T-cell (primary cell): Measurements from ENCODE around the gene CFI. TPM values are rescaled to one million over a fixed set of nuclear protein-coding genes. Genes with fewer than 3 reads are reported as not detected.

Experiments used
- ATAC-seq, 4 experiments: fragments of 200-7000 bp in 3 of 4; fragments of 150-1000 bp in 1 of 4; cut with Tn5 transposase; replicated peaks in 1 of 4; 1 replicate in 3 of 4; 2 replicates in 1 of 4; pipeline ENCODE4 v1.10.0; 2021; ENCODE audit warnings: moderate library complexity in 3 of 4, mild to moderate bottlenecking in 2 of 4, moderate number of reproducible peaks in 1 of 4
- CTCF ChIA-PET, 2 donors: fragments of 300-600 bp; sonication (Branson Sonifier 250); formaldehyde crosslinking; loops; one replicate each; lab custom pipeline; 2022; ENCODE audit warnings: antibody characterized with exemption in 2 of 2; lab: Charles Lee
- POLR2A ChIA-PET, 2 donors: fragments of 300-600 bp; sonication (Branson Sonifier 250); formaldehyde crosslinking; loops; one replicate each; lab custom pipeline; 2022; ENCODE audit warnings: antibody characterized with exemption in 2 of 2; lab: Charles Lee
- DNase-seq, 35 experiments: peaks; one replicate each; pipeline versions ENCODE4 v3.0.0 to v3.0.0-alpha.2; 2013 to 2023
- H3K27ac ChIP-seq: one replicate; pipeline ENCODE4 v1.5.1; 2013; ENCODE audit warnings: low read length
- H3K27me3 ChIP-seq, 2 experiments: replicated peaks in 1 of 2; 1 replicate in 1 of 2; 2 replicates in 1 of 2; pipeline versions ENCODE4 v1.6.1 to v1.7.0; 2013; ENCODE audit warnings: low read length in 1 of 2, mixed read lengths in 1 of 2; ENCODE audit not compliant: control insufficient read depth in 2 of 2, insufficient read depth in 2 of 2; ENCODE audit errors: extremely low read depth in 1 of 2
- H3K36me3 ChIP-seq, 2 donors: 1 replicate in 1 of 2; 2 replicates in 1 of 2; pipeline versions ENCODE4 v1.6.1 to v1.7.0; 2013; ENCODE audit warnings: low read length in 1 of 2; ENCODE audit not compliant: control insufficient read depth in 2 of 2, insufficient read depth in 1 of 2; ENCODE audit errors: extremely low read depth in 1 of 2
- H3K4me1 ChIP-seq, 2 experiments: 1 replicate in 1 of 2; 2 replicates in 1 of 2; pipeline versions ENCODE4 v1.6.1 to v1.7.0; 2013; ENCODE audit warnings: low read length in 2 of 2, mixed read lengths in 1 of 2; ENCODE audit not compliant: insufficient read depth in 2 of 2, control insufficient read depth in 1 of 2; ENCODE audit errors: extremely low read depth in 1 of 2
- H3K4me3 ChIP-seq, 2 donors: 1 replicate in 1 of 2; 2 replicates in 1 of 2; pipeline versions ENCODE4 v1.5.1 to v1.7.0; 2013; ENCODE audit warnings: mild to moderate bottlenecking in 2 of 2, low read length in 1 of 2, moderate library complexity in 1 of 2; ENCODE audit not compliant: control insufficient read depth in 1 of 2; ENCODE audit errors: extremely low read depth in 1 of 2
- H3K9me3 ChIP-seq: 2 replicates; pipeline ENCODE4 v1.7.0; 2013
- H3K27ac Mint-ChIP-seq, 2 donors: one replicate each; pipeline ENCODE4 v1.8.0; 2020 to 2021; ENCODE audit warnings: mild to moderate bottlenecking in 2 of 2, mixed read lengths in 2 of 2
- H3K27me3 Mint-ChIP-seq, 2 donors: one replicate each; pipeline ENCODE4 v1.8.0; 2021 to 2022; ENCODE audit warnings: mixed read lengths in 2 of 2
- H3K36me3 Mint-ChIP-seq: one replicate; pipeline ENCODE4 v1.8.0; 2021; ENCODE audit warnings: mixed read lengths
- H3K4me1 Mint-ChIP-seq, 3 donors: one replicate each; pipeline ENCODE4 v1.8.0; 2020 to 2022; ENCODE audit warnings: mixed read lengths in 3 of 3, mild to moderate bottlenecking in 1 of 3
- H3K4me3 Mint-ChIP-seq, 3 donors: one replicate each; pipeline ENCODE4 v1.8.0; 2020 to 2022; ENCODE audit warnings: mild to moderate bottlenecking in 3 of 3, mixed read lengths in 3 of 3, moderate library complexity in 3 of 3
- H3K9me3 Mint-ChIP-seq, 3 donors: one replicate each; pipeline ENCODE4 v1.8.0; 2020 to 2022; ENCODE audit warnings: mixed read lengths in 3 of 3
- WGBS: methylation state at CpG from one replicate; pipeline ENCODE4 v1.1.5; 2013; ENCODE audit warnings: missing lambda C conversion rate; ENCODE audit not compliant: insufficient coverage; 5-methylcytosine and 5-hydroxymethylcytosine counted together
- total RNA-seq, 35 experiments: library from RNA in 6 of 35; stranded (reverse) in 6 of 35; fragments of 120-200 nt in 1 of 35; gene quantifications; one replicate each; pipeline versions ENCODE4 v1.2.1 to v1.2.4 and lab custom pipeline; 2013 to 2026

Gene CFI
- total RNA-seq, 5 donors from 2014 or later (not counting 1 experiment from before 2014, with no cell fraction given): 0.55 to 0.92 (median 0.66) TPM; not detected in 2

- no peak overlapping the region for H3K27ac ChIP-seq
- H3K36me3 ChIP-seq: no peaks in the 10 kb centered on the region
- H3K4me1 ChIP-seq: peaks cover 0 to under 1% of the 10 kb centered on the region in 2 experiments
- ChIA-PET POLR2A (no interaction called here), CTCF (no interaction called here)
- ATAC-seq (no peak), DNase-seq (no peak)
- no peaks in the 10 kb centered on the region for H3K36me3 Mint-ChIP-seq
- no peaks in the 10 kb centered on the region for H3K27me3 ChIP-seq
- WGBS: 100% methylated on average over 1 of the region's 2 CpGs
- no peak overlapping the region for H3K4me3 Mint-ChIP-seq
- no peaks in the 10 kb centered on the region for H3K9me3 Mint-ChIP-seq
- no peaks in the 10 kb centered on the region for H3K9me3 ChIP-seq
- no peak overlapping the region for H3K27ac Mint-ChIP-seq
- peaks cover 8 to 9% of the 10 kb centered on the region in 2 donors for H3K27me3 Mint-ChIP-seq
- H3K4me3 ChIP-seq: no peak overlapping the region
- peaks cover 0 to 2% (median 2%) of the 10 kb centered on the region in 3 donors for H3K4me1 Mint-ChIP-seq
These were observed 7.9 kb upstream of the CFI start for GRCh38 chr4:109809655-109810054.

- no peak overlapping the region for H3K4me3 Mint-ChIP-seq
- H3K27me3 Mint-ChIP-seq: peaks cover 5 to 8% of the 10 kb centered on the region in 2 donors
- H3K9me3 ChIP-seq: no peaks in the 10 kb centered on the region
- H3K36me3 ChIP-seq: no peaks in the 10 kb centered on the region
- ATAC-seq (peak in 2 of 4 experiments; percentile 40 to 43), DNase-seq (peak in 5 of 35 experiments; percentile 2 to 59 (median 6))
- WGBS: no CpG with 5 or more reads among the region's 4 CpGs
- no peaks in the 10 kb centered on the region for H3K4me1 Mint-ChIP-seq
- no peak overlapping the region for H3K27ac Mint-ChIP-seq
- no peaks in the 10 kb centered on the region for H3K27me3 ChIP-seq
- POLR2A ChIA-PET: no interaction called here
- CTCF ChIA-PET: interaction anchor here (0.5 to 1.2 kb wide), 3 partner anchors 74 to 714 kb away, joined by 3 to 4 read pairs (median 3); partner anchors contain the start of gene PLA2G12A (in 1 of the 2)
- no peaks in the 10 kb centered on the region for H3K9me3 Mint-ChIP-seq
- no peak overlapping the region for H3K4me3 ChIP-seq
- no peaks in the 10 kb centered on the region for H3K4me1 ChIP-seq
- no peaks in the 10 kb centered on the region for H3K36me3 Mint-ChIP-seq
- H3K27ac ChIP-seq: no peak overlapping the region
These were observed 2.2 kb upstream of the CFI start for GRCh38 chr4:109803924-109804571.

DNA sequence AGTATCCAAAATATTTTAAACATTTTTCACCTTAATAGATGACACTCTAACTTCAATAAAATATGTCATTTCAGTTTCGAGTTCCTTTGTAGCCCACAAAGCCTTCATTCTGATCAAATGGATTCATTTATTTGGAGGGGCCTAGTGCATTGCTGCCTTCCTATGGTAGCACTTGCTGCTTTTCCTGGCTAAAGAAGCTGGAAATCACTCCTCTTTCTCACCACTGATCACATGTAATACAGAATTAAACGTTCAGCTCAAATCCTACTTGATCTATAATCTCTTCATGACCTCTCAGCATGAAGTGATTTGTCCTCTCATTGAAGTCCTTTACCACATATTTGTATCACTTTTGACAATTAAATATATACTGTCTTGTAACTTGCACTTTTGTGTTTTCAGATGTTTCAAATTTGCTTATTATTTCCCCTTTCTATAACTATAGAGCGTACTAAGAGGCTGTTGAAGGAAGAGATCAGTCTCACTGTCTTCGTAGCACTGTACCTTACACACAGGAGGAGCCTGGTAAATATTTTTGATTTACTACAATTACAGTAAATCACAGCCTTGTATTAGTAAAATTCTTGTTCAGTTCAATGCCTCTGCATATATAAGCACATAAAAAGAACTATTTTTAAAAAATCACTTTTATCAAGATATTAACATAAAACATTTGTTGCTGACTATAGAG is 555 bp downstream of the CFI start:
- Mint-ChIP-seq H3K27ac (no peak overlapping the region), H3K4me1 (no peaks in the 10 kb centered on the region), H3K27me3 (peaks cover 3% of the 10 kb centered on the region in 2 donors), H3K4me3 (no peak overlapping the region), H3K9me3 (peaks cover 0 to 8% (median 4%) of the 10 kb centered on the region in 3 donors), H3K36me3 (no peaks in the 10 kb centered on the region)
- Histone ChIP-seq H3K27me3 (no peaks in the 10 kb centered on the region), H3K4me3 (no peak overlapping the region), H3K4me1 (no peaks in the 10 kb centered on the region), H3K36me3 (no peaks in the 10 kb centered on the region), H3K9me3 (no peaks in the 10 kb centered on the region), H3K27ac (no peak overlapping the region)
- WGBS: 50% methylated on average over 1 of the region's 4 CpGs
- ATAC-seq (no peak), DNase-seq (no peak)
- POLR2A ChIA-PET: no interaction called here
- CTCF ChIA-PET: interaction anchor here in 1 of 2 donors (0.5 kb wide), 1 partner anchor 130 kb away, joined by 4 read pairs; no protein-coding TSS in a partner anchor

- Mint-ChIP-seq H3K27ac (no peak overlapping the region), H3K9me3 (peaks cover 4 to 23% (median 18%) of the 10 kb centered on the region in 3 donors), H3K4me1 (no peaks in the 10 kb centered on the region), H3K36me3 (no peaks in the 10 kb centered on the region), H3K27me3 (peaks cover 4 to 8% of the 10 kb centered on the region in 2 donors), H3K4me3 (no peak overlapping the region)
- Histone ChIP-seq H3K4me1 (no peaks in the 10 kb centered on the region), H3K27ac (no peak overlapping the region), H3K36me3 (no peaks in the 10 kb centered on the region), H3K9me3 (peaks cover under 1% of the 10 kb centered on the region), H3K27me3 (peaks cover 0 to 3% of the 10 kb centered on the region in 2 experiments), H3K4me3 (no peak overlapping the region)
- CTCF ChIA-PET: no interaction called here
- DNase-seq (no peak), ATAC-seq (no peak)
- POLR2A ChIA-PET: no interaction called here
These were observed 2.9 kb downstream of the CFI start for GRCh38 chr4:109798866-109799265.

- Histone ChIP-seq H3K36me3 (no peaks in the 10 kb centered on the region), H3K27ac (no peak overlapping the region), H3K9me3 (peaks cover 2% of the 10 kb centered on the region), H3K4me1 (no peaks in the 10 kb centered on the region), H3K27me3 (peaks cover 0 to 6% of the 10 kb centered on the region in 2 experiments), H3K4me3 (no peak overlapping the region)
- Mint-ChIP-seq H3K4me1 (no peaks in the 10 kb centered on the region), H3K36me3 (no peaks in the 10 kb centered on the region), H3K4me3 (no peak overlapping the region), H3K27me3 (peaks cover 10 to 13% of the 10 kb centered on the region in 2 donors), H3K27ac (no peak overlapping the region), H3K9me3 (peaks cover 10 to 28% (median 22%) of the 10 kb centered on the region in 3 donors)
- ChIA-PET POLR2A (interaction anchor here in 1 of 2 donors (0.6 kb wide), 1 partner anchor 707 kb away, joined by 3 read pairs; no protein-coding TSS in a partner anchor), CTCF (no interaction called here)
- ATAC-seq (no peak), DNase-seq (no peak)
- no CpG with 5 or more reads among the region's 6 CpGs for WGBS
These were observed 6.7 kb downstream of the CFI start for GRCh38 chr4:109795059-109795458.

GRCh38 chr4:109787807-109788206 is 14.0 kb downstream of the CFI start:
- Histone ChIP-seq H3K27me3 (no peaks in the 10 kb centered on the region), H3K9me3 (no peaks in the 10 kb centered on the region), H3K27ac (no peak overlapping the region), H3K36me3 (no peaks in the 10 kb centered on the region), H3K4me1 (no peaks in the 10 kb centered on the region), H3K4me3 (no peak overlapping the region)
- ATAC-seq: no peak
- no peak overlapping the region for H3K27ac Mint-ChIP-seq
- no peaks in the 10 kb centered on the region for H3K36me3 Mint-ChIP-seq
- peaks cover 7 to 12% (median 10%) of the 10 kb centered on the region in 3 donors for H3K9me3 Mint-ChIP-seq
- ChIA-PET POLR2A (no interaction called here), CTCF (no interaction called here)
- peaks cover 2 to 4% of the 10 kb centered on the region in 2 donors for H3K27me3 Mint-ChIP-seq
- no peaks in the 10 kb centered on the region for H3K4me1 Mint-ChIP-seq
- no peak for DNase-seq
- H3K4me3 Mint-ChIP-seq: no peak overlapping the region
- WGBS: no CpG with 5 or more reads among the region's 1 CpG
